ENCODE data around the gene DNM3. TPM values are rescaled to one million over a fixed set of nuclear protein-coding genes. Genes with fewer than 3 reads are reported as not detected.
"Not testable (repeated sequence)": the region's sequence is repeated elsewhere in the genome, so short reads cannot be mapped to it uniquely, and the experiment has no call there.

The DNM3 gene
- total RNA-seq, 2 donors from 2014 or later: 3.2 to 22.5 TPM

GRCh38 chr1:172421974-172422604 is 580.8 kb downstream of the DNM3 start:
- no peak overlapping the region for H3K4me3 Mint-ChIP-seq
- H3K9me3 ChIP-seq (ENCODE audit: control insufficient read depth, low read length, poor library complexity, severe bottlenecking): no peaks in the 10 kb centered on the region
- H3K4me1 Mint-ChIP-seq: peaks cover 4% of the 10 kb centered on the region
- ATAC-seq: no peak
- H3K27me3 Mint-ChIP-seq: no peaks in the 10 kb centered on the region
- H3K36me3 Mint-ChIP-seq (ENCODE audit: low read depth): no peaks in the 10 kb centered on the region
- no peak for DNase-seq
- H3K27ac Mint-ChIP-seq: no peak overlapping the region

GRCh38 chr1:172423336-172423735 is 582.0 kb downstream of the DNM3 start:
- Mint-ChIP-seq H3K4me1 (peaks cover 2% of the 10 kb centered on the region), H3K27ac (no peak overlapping the region), H3K4me3 (no peak overlapping the region), H3K36me3 (ENCODE audit: low read depth) (no peaks in the 10 kb centered on the region), H3K27me3 (no peaks in the 10 kb centered on the region)
- no peak for DNase-seq
- H3K9me3 ChIP-seq (ENCODE audit: control insufficient read depth, low read length, poor library complexity, severe bottlenecking): no peaks in the 10 kb centered on the region
- no peak for ATAC-seq

- Mint-ChIP-seq H3K4me3 (no peak overlapping the region), H3K27me3 (no peaks in the 10 kb centered on the region), H3K4me1 (peaks cover 12% of the 10 kb centered on the region), H3K27ac (no peak overlapping the region), H3K36me3 (ENCODE audit: low read depth) (no peaks in the 10 kb centered on the region)
- no peaks in the 10 kb centered on the region for H3K9me3 ChIP-seq (ENCODE audit: control insufficient read depth, low read length, poor library complexity, severe bottlenecking)
- DNase-seq: no peak
- ATAC-seq: no peak
Observed at GRCh38 chr1:172425339-172425738, 584.0 kb downstream of the DNM3 start.

GRCh38 chr1:172427191-172427590 is 585.9 kb downstream of the DNM3 start:
- peaks cover 23% of the 10 kb centered on the region for H3K4me1 Mint-ChIP-seq
- no peak for DNase-seq
- no peak overlapping the region for H3K27ac Mint-ChIP-seq
- no peak for ATAC-seq
- H3K36me3 Mint-ChIP-seq (ENCODE audit: low read depth): no peaks in the 10 kb centered on the region
- no peaks in the 10 kb centered on the region for H3K27me3 Mint-ChIP-seq
- H3K4me3 Mint-ChIP-seq: no peak overlapping the region
- no peaks in the 10 kb centered on the region for H3K9me3 ChIP-seq (ENCODE audit: control insufficient read depth, low read length, poor library complexity, severe bottlenecking)

GRCh38 chr1:172429331-172430127 is 588.2 kb downstream of the DNM3 start:
- Mint-ChIP-seq H3K27me3 (no peaks in the 10 kb centered on the region), H3K36me3 (ENCODE audit: low read depth) (peaks cover 6% of the 10 kb centered on the region), H3K4me3 (no peak overlapping the region), H3K27ac (no peak overlapping the region), H3K4me1 (peaks cover 43% of the 10 kb centered on the region)
- H3K9me3 ChIP-seq (ENCODE audit: control insufficient read depth, low read length, poor library complexity, severe bottlenecking): no peaks in the 10 kb centered on the region
- ATAC-seq (peak; percentile 82), DNase-seq (peak in 1 of 3 donors; percentile 25)

GRCh38 chr1:172430128-172430454 is 588.8 kb downstream of the DNM3 start:
- no peak for ATAC-seq
- no peaks in the 10 kb centered on the region for H3K9me3 ChIP-seq (ENCODE audit: control insufficient read depth, low read length, poor library complexity, severe bottlenecking)
- DNase-seq: no peak
- no peaks in the 10 kb centered on the region for H3K27me3 Mint-ChIP-seq
- H3K27ac Mint-ChIP-seq: no peak overlapping the region
- peaks cover 44% of the 10 kb centered on the region for H3K4me1 Mint-ChIP-seq
- H3K4me3 Mint-ChIP-seq: no peak overlapping the region
- peaks cover 6% of the 10 kb centered on the region for H3K36me3 Mint-ChIP-seq (ENCODE audit: low read depth)

GRCh38 chr1:172431204-172431603 is 589.9 kb downstream of the DNM3 start:
- H3K27ac Mint-ChIP-seq: peak overlapping the region; percentile 74
- H3K4me1 Mint-ChIP-seq: peaks cover 44% of the 10 kb centered on the region
- no peaks in the 10 kb centered on the region for H3K27me3 Mint-ChIP-seq
- peaks cover 6% of the 10 kb centered on the region for H3K36me3 Mint-ChIP-seq (ENCODE audit: low read depth)
- H3K4me3 Mint-ChIP-seq: peak overlapping the region; percentile 43
- H3K9me3 ChIP-seq (ENCODE audit: control insufficient read depth, low read length, poor library complexity, severe bottlenecking): no peaks in the 10 kb centered on the region
- no peak for DNase-seq
- no peak for ATAC-seq

- peak; percentile 28 for ATAC-seq
- Mint-ChIP-seq H3K27ac (peak overlapping the region; percentile 74), H3K36me3 (ENCODE audit: low read depth) (peaks cover 6% of the 10 kb centered on the region), H3K4me1 (peaks cover 44% of the 10 kb centered on the region), H3K27me3 (no peaks in the 10 kb centered on the region), H3K4me3 (peak overlapping the region; percentile 47)
- DNase-seq: no peak
- H3K9me3 ChIP-seq (ENCODE audit: control insufficient read depth, low read length, poor library complexity, severe bottlenecking): no peaks in the 10 kb centered on the region
Observed at GRCh38 chr1:172431721-172432192, 590.5 kb downstream of the DNM3 start.

- Mint-ChIP-seq H3K36me3 (ENCODE audit: low read depth) (peaks cover 14% of the 10 kb centered on the region), H3K4me1 (peaks cover 43% of the 10 kb centered on the region)
- not testable (repeated sequence) for H3K27me3 Mint-ChIP-seq; DNase-seq; H3K9me3 ChIP-seq (ENCODE audit: control insufficient read depth, low read length, poor library complexity, severe bottlenecking); H3K27ac Mint-ChIP-seq; ATAC-seq; H3K4me3 Mint-ChIP-seq
Observed at GRCh38 chr1:172437183-172437582, 595.9 kb downstream of the DNM3 start.

GRCh38 chr1:172442404-172442803 is 601.1 kb downstream of the DNM3 start:
- Mint-ChIP-seq H3K27ac (peak overlapping the region; percentile 96), H3K27me3 (no peaks in the 10 kb centered on the region), H3K4me3 (peak overlapping the region; percentile 77), H3K36me3 (ENCODE audit: low read depth) (peaks cover 7% of the 10 kb centered on the region), H3K4me1 (peaks cover 37% of the 10 kb centered on the region)
- DNase-seq (no peak), ATAC-seq (no peak)
- no peaks in the 10 kb centered on the region for H3K9me3 ChIP-seq (ENCODE audit: control insufficient read depth, low read length, poor library complexity, severe bottlenecking)

- no peaks in the 10 kb centered on the region for H3K27me3 Mint-ChIP-seq
Observed at GRCh38 chr1:172442843-172443565, 601.7 kb downstream of the DNM3 start.

GRCh38 chr1:172443666-172444453 is 602.6 kb downstream of the DNM3 start, which contains the start of gene PIGC:
PIGC (minus strand) TSS chr1:172444069; CDS start chr1:172442622, 1,447 bp downstream.
- Mint-ChIP-seq H3K36me3 (ENCODE audit: low read depth) (peaks cover 6% of the 10 kb centered on the region), H3K27me3 (no peaks in the 10 kb centered on the region)
- DNase-seq: peak; percentile 82 to 89 (median 83)

More at GRCh38 chr1:172442843-172443565, 601.7 kb downstream of the DNM3 start:
- Mint-ChIP-seq H3K36me3 (ENCODE audit: low read depth) (peaks cover 7% of the 10 kb centered on the region), H3K4me1 (peaks cover 37% of the 10 kb centered on the region), H3K4me3 (peak overlapping the region; percentile 95), H3K27ac (peak overlapping the region; percentile 96)
- no peaks in the 10 kb centered on the region for H3K9me3 ChIP-seq (ENCODE audit: control insufficient read depth, low read length, poor library complexity, severe bottlenecking)
- DNase-seq: no peak
- ATAC-seq: peak; percentile 2

More at GRCh38 chr1:172443666-172444453, 602.6 kb downstream of the DNM3 start, which contains the start of gene PIGC:
- Mint-ChIP-seq H3K4me3 (peak within 1 kb of the TSS; percentile 95), H3K27ac (peak within 1 kb of the TSS; percentile 96), H3K4me1 (peaks cover 37% of the 10 kb centered on the region)
- no peaks in the 10 kb centered on the region for H3K9me3 ChIP-seq (ENCODE audit: control insufficient read depth, low read length, poor library complexity, severe bottlenecking)
- peak; percentile 100 for ATAC-seq
